ENCODE data around the gene CRACR2A. TPM values are rescaled to one million over a fixed set of nuclear protein-coding genes. Genes with fewer than 3 reads are reported as not detected.

CRACR2A gene
- total and polyA plus RNA-seq, 10 of the 15 experiments (the other 5 are each of a cell fraction or from before 2014, with no cell fraction given) = 2.1 to 18.0 (median 13.2) TPM

DNA sequence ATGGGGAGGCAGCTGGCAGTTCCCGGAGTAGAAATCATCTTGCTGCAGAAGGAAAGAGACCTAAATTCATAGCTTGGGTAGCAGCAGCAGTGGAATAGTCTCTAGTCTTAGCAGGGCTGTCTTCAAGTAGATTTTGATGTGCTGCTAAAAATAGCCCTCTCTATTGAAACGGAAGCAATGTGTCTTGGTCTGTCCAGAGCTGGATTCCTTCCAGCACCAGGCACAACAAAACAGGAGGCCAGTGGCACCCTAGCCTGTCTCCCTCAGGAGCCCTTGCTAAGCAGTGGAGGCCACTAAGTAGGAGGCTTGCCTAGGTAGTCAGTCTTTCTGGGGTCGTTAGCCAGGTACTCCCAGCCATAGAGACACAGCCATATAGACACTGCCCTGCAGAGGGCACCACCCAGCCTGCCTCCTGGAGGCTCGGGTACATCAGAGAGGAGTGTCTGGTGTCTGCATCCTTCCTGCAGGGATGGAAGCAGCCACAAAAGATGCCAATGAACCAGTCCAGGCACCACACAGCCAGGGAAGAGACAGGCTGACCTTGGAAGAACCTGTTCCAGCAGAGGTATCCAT is 97.5 kb downstream of the CRACR2A start (continued):
- peak; percentile 37 to 39 (median 39); a peak in 5 of 6 replicates for TF ChIP-seq CTCF (IDR thresholded peaks at IDR 0.05 in 2 of 3, conservative IDR thresholded peaks at IDR 0.05 in 1 of 3; ENCODE audit: control insufficient read depth in 2 of 3, extremely low read depth in 1 of 3, insufficient read depth in 1 of 3, low read depth in 3 of 3, low read length in 3 of 3)

DNA sequence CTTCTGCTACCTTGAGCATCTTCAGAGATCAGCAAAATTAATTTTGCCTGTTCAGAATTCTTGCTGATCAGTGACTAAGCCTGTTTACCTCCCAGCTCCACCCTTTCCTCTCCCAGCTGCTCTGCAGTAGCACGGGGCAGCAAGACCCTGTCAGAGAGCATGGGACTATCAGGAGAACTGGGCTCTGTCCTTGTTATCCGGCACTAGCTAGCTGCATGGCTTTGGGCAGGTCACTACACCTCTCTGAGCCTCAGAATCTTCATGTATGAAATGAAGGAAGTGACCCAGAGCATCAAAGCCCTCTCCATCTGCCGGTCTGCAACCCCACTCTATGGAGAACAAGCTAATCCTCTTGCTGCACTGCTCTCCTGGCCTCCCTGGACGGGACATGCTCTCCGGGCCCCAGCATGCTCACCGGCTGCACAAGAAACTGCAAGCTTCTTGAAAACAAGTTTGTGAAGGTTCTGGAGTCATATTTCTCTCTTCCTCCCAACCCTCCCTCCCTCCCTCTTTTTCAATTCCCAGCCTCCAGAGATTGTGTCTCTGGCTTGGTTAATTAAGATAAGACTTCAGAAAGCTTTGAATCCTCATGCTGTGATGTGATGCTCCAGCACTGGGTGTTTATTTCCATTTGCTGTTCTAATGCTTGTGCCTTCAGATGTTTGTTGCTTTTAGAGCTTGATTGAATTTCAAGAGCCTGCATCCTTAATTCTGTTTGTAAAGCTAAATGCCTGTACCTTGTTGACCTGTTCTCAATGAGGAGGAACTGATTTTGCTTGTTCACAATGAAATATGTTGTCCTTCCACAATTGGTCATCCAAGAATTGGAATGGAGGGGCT is 101.1 kb downstream of the CRACR2A start:
- no peaks in the 10 kb centered on the region for H4K20me1 ChIP-seq (ENCODE audit: control insufficient read depth, insufficient read depth)
- no peak overlapping the region for H3K27ac ChIP-seq (ENCODE audit: control insufficient read depth, insufficient read depth)
- ATAC-seq (no peak), FAIRE-seq (no peak), DNase-seq (ENCODE audit: low read depth, low spot score) (no peak)
- in situ Hi-C loops (cut with MboI) = no loop called here
- H3K9ac ChIP-seq (ENCODE audit: control insufficient read depth, insufficient read depth, low read length) = no peak overlapping the region
- H3K79me2 ChIP-seq (ENCODE audit: control insufficient read depth, insufficient read depth, low read length) = no peaks in the 10 kb centered on the region
- SMC1A ChIA-PET (ENCODE audit: uncharacterized antibody, unreplicated experiment) = no interaction called here
- H3K4me2 ChIP-seq (ENCODE audit: control insufficient read depth, insufficient read depth) = no peak overlapping the region
- H3K4me1 ChIP-seq (ENCODE audit: control insufficient read depth, insufficient read depth, low read length) = no peaks in the 10 kb centered on the region
- RAD21 ChIA-PET (ENCODE audit: unreplicated experiment) = interaction anchor here (1.5 kb wide), 1 partner anchor 352 kb away, joined by 3 read pairs; no protein-coding TSS in a partner anchor
- BruUV-seq (replicated peaks) = no TSS peak
- peaks cover 8 to 10% of the 10 kb centered on the region in 2 experiments for H3K36me3 ChIP-seq (ENCODE audit: control insufficient read depth in 2 of 2, insufficient read depth in 2 of 2, low read length in 1 of 2)
- 88% methylated on average over 6 of the region's 6 CpGs for WGBS (ENCODE audit: insufficient coverage, insufficient replicate concordance, low lambda C conversion rate, missing lambda C conversion rate)
- no peaks in the 10 kb centered on the region for H3K27me3 ChIP-seq (replicated peaks in 1 of 2; ENCODE audit: control insufficient read depth in 2 of 2, insufficient read depth in 2 of 2, low read length in 1 of 2)
- no peak overlapping the region for H2AFZ ChIP-seq (ENCODE audit: control insufficient read depth, low read depth, low read length)
- CTCF ChIA-PET = interaction anchor here (0.9 to 1.6 kb wide), 4 partner anchors 121 to 352 kb away, joined by 3 to 6 read pairs (median 4); no protein-coding TSS in a partner anchor
- intact Hi-C loops (cut with micrococcal nuclease; ENCODE audit: unreplicated experiment) = no loop called here
- POLR2A ChIA-PET = no interaction called here
- no peak overlapping the region for H3K4me3 ChIP-seq
- H3K9me3 ChIP-seq (replicated peaks; ENCODE audit: control insufficient read depth, insufficient read depth, low read length) = no peaks in the 10 kb centered on the region
- TF ChIP-seq PAX8 (IDR thresholded peaks at IDR 0.05) = no peak
- TF ChIP-seq, protein P1, sequence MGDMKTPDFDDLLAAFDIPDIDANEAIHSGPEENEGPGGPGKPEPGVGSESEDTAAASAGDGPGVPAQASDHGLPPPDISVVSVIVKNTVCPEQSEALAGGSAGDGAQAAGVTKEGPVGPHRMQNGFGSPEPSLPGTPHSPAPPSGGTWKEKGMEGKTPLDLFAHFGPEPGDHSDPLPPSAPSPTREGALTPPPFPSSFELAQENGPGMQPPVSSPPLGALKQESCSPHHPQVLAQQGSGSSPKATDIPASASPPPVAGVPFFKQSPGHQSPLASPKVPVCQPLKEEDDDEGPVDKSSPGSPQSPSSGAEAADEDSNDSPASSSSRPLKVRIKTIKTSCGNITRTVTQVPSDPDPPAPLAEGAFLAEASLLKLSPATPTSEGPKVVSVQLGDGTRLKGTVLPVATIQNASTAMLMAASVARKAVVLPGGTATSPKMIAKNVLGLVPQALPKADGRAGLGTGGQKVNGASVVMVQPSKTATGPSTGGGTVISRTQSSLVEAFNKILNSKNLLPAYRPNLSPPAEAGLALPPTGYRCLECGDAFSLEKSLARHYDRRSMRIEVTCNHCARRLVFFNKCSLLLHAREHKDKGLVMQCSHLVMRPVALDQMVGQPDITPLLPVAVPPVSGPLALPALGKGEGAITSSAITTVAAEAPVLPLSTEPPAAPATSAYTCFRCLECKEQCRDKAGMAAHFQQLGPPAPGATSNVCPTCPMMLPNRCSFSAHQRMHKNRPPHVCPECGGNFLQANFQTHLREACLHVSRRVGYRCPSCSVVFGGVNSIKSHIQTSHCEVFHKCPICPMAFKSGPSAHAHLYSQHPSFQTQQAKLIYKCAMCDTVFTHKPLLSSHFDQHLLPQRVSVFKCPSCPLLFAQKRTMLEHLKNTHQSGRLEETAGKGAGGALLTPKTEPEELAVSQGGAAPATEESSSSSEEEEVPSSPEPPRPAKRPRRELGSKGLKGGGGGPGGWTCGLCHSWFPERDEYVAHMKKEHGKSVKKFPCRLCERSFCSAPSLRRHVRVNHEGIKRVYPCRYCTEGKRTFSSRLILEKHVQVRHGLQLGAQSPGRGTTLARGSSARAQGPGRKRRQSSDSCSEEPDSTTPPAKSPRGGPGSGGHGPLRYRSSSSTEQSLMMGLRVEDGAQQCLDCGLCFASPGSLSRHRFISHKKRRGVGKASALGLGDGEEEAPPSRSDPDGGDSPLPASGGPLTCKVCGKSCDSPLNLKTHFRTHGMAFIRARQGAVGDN (IDR thresholded peaks at IDR 0.05) = no peak
- no peak for TF ChIP-seq PBX3 (IDR thresholded peaks at IDR 0.05; ENCODE audit: insufficient replicate concordance, low read depth, low read length)
- no peak for TF ChIP-seq PML (IDR thresholded peaks at IDR 0.05; ENCODE audit: low read length)
- no peak for TF ChIP-seq MTA3 (IDR thresholded peaks at IDR 0.05; ENCODE audit: borderline replicate concordance, low read length)
- no peak for TF ChIP-seq KDM1A (IDR thresholded peaks at IDR 0.05; ENCODE audit: borderline replicate concordance)
- no peak for TF ChIP-seq HDAC2 (IDR thresholded peaks at IDR 0.05)
- TF ChIP-seq FOS (IDR thresholded peaks at IDR 0.05; ENCODE audit: borderline replicate concordance, extremely low read depth, insufficient read length) = no peak

All from GM12878 (cell line).